ELF-1 (cell line): ENCODE measurements around the gene RNASE12.
"Not testable (repeated sequence)": the region's sequence is repeated elsewhere in the genome, so short reads cannot be mapped to it uniquely, and the experiment has no call there.

Experiments used
- DNase-seq: peaks from one replicate; pipeline ENCODE4 v3.0.0-alpha.2; 2016; ENCODE audit warnings: low read depth, low spot score

The RNASE12 gene

GRCh38 chr14:20614038-20614840, 23.1 kb upstream of the RNASE12 start:
- DNase-seq: no peak

GRCh38 chr14:20613094-20614037, 22.2 kb upstream of the RNASE12 start:
- peak; percentile 99 for DNase-seq

- no peak for DNase-seq
Measured at GRCh38 chr14:20612403-20612802, 21.2 kb upstream of the RNASE12 start.

- no peak for DNase-seq
Measured at GRCh38 chr14:20611277-20611676, 20.1 kb upstream of the RNASE12 start.

GRCh38 chr14:20610002-20610765, 19.0 kb upstream of the RNASE12 start:
- DNase-seq: peak; percentile 93

- DNase-seq: peak; percentile 96
Measured at GRCh38 chr14:20609215-20610001, 18.2 kb upstream of the RNASE12 start.

GRCh38 chr14:20608383-20609110, 17.4 kb upstream of the RNASE12 start:
- DNase-seq: no peak

- DNase-seq: no peak
Measured at GRCh38 chr14:20607617-20608016, 16.4 kb upstream of the RNASE12 start.

- no peak for DNase-seq
Measured at GRCh38 chr14:20606902-20607242, 15.7 kb upstream of the RNASE12 start.

- DNase-seq: peak; percentile 70
Measured at GRCh38 chr14:20606190-20606901, 15.2 kb upstream of the RNASE12 start.

GRCh38 chr14:20603813-20604690, 12.9 kb upstream of the RNASE12 start:
- no peak for DNase-seq

- no peak for DNase-seq
Measured at GRCh38 chr14:20602583-20602982, 11.4 kb upstream of the RNASE12 start.

GRCh38 chr14:20601522-20601921, 10.3 kb upstream of the RNASE12 start:
- DNase-seq: no peak

- no peak for DNase-seq
Measured at GRCh38 chr14:20597108-20597507, 5.9 kb upstream of the RNASE12 start.

GRCh38 chr14:20595726-20596125, 4.5 kb upstream of the RNASE12 start:
- DNase-seq: not testable (repeated sequence)

- DNase-seq: no peak
Measured at GRCh38 chr14:20592574-20592973, 1.4 kb upstream of the RNASE12 start.

GRCh38 chr14:20587489-20588154, 3.6 kb downstream of the RNASE12 start, which contains the start of gene RNASE11:
Gene RNASE11 (minus strand): TSS chr14:20588001.
- DNase-seq: no peak

GRCh38 chr14:20583908-20584307, 7.3 kb downstream of the RNASE12 start:
- no peak for DNase-seq
